ENCODE results near the gene SAMSN1. TPM values are rescaled to one million over a fixed set of nuclear protein-coding genes. Genes with fewer than 3 reads are reported as not detected.

The SAMSN1 gene
- total and polyA plus RNA-seq, 9 of the 15 experiments (the other 6 are each of a cell fraction or from before 2014, with no cell fraction given) = 101 to 223 (median 159) TPM

DNA sequence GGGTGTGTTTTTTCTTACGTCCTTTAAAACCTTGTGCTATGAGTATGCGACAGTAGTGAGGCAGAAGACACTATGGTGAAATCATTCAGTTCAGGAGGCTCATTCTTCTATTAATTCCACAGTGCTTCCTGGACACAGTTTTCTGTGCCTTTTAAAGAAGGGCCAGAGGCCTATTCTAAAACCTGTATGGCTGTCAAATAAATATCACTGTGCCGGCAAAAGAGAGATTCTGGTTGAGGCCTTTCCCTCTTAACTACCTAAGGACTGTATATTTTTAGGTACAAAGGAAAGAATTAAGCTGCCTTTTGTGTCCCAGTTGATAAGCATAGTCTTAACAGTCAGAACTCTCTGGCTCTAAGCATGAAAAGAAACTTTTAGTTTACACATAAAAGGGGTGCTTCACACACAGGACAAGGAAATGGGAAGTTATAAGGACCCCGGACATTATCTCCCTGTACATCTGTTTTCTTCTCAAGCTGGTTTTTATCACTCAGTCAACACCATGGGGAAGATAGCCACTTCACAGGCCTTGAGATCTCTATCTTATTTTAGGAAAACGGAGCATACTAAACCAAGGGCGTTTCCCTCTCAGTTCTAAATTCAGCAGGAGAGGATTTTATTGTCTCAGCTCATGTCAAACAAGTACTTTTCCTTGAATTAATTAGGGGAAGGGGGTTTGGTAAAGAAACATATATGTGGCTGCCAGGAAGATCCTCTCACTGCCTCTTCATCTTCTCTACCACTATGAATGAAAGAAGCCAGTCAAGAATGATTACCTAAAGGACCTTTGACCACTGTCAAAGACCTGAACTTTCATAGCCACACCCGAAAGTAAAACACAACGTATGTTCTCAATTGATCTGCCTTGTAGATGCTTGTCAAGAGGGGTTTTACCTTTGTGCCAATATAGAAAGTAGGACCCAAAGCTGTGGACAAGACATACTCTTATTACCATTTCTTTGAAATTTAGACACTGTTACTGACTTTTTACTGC lies 91.8 kb downstream of the SAMSN1 start (continued):
- no peak for TF ChIP-seq RREB1 (CRISPR knock-in tag; IDR thresholded peaks at IDR 0.05)
- TF ChIP-seq TBL1XR1 (IDR thresholded peaks at IDR 0.05; ENCODE audit: low read length in 2 of 2) = peak in 1 of 2 experiments; percentile 94; a peak in 3 of 4 replicates
- TF ChIP-seq ZKSCAN8 (CRISPR knock-in tag; IDR thresholded peaks at IDR 0.05) = no peak
- TF ChIP-seq FOXJ2 (tag; IDR thresholded peaks at IDR 0.05) = 0 out of 2 replicates have a peak, but pooled peaks have one; percentile 65
- peak; percentile 74 for TF ChIP-seq PYGO2 (tag; IDR thresholded peaks at IDR 0.05)
- no peak for TF ChIP-seq ZBTB7A (IDR thresholded peaks at IDR 0.05; ENCODE audit: borderline replicate concordance, control insufficient read depth, low read depth, low read length)
- no peak for TF ChIP-seq RFX7 (CRISPR knock-in tag; IDR thresholded peaks at IDR 0.05)
- TF ChIP-seq TBP (optimal IDR thresholded peaks at IDR 0.05; ENCODE audit: low read depth, low read length) = peak; percentile 49
- TF ChIP-seq ZNF121 (CRISPR knock-in tag; conservative IDR thresholded peaks at IDR 0.05) = no peak
- TF ChIP-seq, protein P1, sequence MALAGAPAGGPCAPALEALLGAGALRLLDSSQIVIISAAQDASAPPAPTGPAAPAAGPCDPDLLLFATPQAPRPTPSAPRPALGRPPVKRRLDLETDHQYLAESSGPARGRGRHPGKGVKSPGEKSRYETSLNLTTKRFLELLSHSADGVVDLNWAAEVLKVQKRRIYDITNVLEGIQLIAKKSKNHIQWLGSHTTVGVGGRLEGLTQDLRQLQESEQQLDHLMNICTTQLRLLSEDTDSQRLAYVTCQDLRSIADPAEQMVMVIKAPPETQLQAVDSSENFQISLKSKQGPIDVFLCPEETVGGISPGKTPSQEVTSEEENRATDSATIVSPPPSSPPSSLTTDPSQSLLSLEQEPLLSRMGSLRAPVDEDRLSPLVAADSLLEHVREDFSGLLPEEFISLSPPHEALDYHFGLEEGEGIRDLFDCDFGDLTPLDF (CRISPR knock-in tag; IDR thresholded peaks at IDR 0.05) = 0 out of 2 replicates have a peak, but pooled peaks have one; percentile 25
- TF ChIP-seq ZNF699 (CRISPR knock-in tag; IDR thresholded peaks at IDR 0.05; ENCODE audit: insufficient replicate concordance) = no peak
- no peak for TF ChIP-seq ETV5 (CRISPR knock-in tag; IDR thresholded peaks at IDR 0.05; ENCODE audit: low read depth)
- TF ChIP-seq, protein P2, sequence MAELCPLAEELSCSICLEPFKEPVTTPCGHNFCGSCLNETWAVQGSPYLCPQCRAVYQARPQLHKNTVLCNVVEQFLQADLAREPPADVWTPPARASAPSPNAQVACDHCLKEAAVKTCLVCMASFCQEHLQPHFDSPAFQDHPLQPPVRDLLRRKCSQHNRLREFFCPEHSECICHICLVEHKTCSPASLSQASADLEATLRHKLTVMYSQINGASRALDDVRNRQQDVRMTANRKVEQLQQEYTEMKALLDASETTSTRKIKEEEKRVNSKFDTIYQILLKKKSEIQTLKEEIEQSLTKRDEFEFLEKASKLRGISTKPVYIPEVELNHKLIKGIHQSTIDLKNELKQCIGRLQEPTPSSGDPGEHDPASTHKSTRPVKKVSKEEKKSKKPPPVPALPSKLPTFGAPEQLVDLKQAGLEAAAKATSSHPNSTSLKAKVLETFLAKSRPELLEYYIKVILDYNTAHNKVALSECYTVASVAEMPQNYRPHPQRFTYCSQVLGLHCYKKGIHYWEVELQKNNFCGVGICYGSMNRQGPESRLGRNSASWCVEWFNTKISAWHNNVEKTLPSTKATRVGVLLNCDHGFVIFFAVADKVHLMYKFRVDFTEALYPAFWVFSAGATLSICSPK (IDR thresholded peaks at IDR 0.05; ENCODE audit: borderline replicate concordance) = no peak
- TF ChIP-seq RB1 (IDR thresholded peaks at IDR 0.05; ENCODE audit: low read depth) = no peak
- TF ChIP-seq GTF2E2 (tag; IDR thresholded peaks at IDR 0.05) = no peak
- TF ChIP-seq KHSRP (IDR thresholded peaks at IDR 0.05) = peak; percentile 70; the same call in 1 of the 2 replicates
- TF ChIP-seq ZNF696 (CRISPR knock-in tag; conservative IDR thresholded peaks at IDR 0.05) = no peak
- no peak for TF ChIP-seq SRF (CRISPR knock-in tag; IDR thresholded peaks at IDR 0.05)

Data from K562 (cell line).